ENCODE data around the gene LGALS14.

Gene LGALS14

DNA sequence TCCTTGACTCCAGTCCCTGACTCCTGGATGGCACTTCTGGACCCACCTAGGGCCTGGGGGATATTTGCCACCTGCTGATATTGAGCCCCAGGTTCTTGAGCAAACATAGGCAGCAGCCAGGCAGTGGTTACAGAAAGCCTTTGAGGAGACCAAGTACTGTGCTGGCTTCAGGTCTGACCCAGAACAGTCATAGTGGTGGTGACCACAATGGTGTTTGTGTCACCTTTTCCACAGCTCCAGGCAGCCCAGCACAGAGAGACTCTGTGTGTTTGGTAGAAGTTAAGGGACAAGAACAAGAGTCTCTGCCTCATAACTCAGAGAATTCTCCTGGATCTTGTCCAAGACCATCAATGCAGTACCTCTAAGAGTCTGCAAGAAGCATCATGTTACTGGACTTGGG lies 48.1 kb downstream of the LGALS14 start:
- DNase-seq: no peak

DNA sequence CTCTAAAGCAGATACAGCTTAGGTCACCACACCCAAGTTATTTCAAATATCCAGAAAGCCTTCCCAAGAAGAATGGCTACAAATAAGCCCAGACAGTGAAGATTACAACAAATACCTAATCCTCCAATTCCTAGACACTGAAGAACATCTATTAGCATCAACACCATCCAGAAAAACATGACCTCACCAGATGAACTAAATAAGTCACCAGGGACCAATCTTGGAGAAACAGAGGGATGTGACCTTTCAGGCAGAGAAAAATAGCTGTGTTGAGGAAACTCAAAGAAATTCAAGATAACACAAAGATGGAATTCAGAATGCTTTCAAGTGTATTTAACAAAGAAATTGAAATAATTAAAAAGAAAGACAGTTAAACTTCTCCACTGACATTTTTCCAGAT lies 48.5 kb downstream of the LGALS14 start:
- DNase-seq: no peak

DNA sequence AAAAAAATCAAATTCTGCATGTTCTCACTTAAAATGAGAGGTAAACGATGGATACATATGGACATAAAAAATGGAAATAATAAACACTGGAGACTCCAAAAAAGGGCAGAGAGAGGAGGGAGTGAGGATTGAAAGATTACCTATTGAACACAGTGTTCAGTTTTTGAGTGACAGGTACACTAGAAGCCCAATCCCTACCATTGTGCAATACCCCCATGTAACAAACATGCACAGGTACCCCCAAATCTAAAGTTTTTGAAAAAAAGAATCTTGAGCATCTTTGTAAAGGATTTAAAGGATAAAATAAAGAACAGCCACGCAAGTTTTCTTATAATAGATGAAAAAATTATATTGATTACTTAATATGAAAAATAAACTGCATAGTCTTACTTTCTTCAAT lies 50.3 kb downstream of the LGALS14 start:
- DNase-seq: no peak

DNA sequence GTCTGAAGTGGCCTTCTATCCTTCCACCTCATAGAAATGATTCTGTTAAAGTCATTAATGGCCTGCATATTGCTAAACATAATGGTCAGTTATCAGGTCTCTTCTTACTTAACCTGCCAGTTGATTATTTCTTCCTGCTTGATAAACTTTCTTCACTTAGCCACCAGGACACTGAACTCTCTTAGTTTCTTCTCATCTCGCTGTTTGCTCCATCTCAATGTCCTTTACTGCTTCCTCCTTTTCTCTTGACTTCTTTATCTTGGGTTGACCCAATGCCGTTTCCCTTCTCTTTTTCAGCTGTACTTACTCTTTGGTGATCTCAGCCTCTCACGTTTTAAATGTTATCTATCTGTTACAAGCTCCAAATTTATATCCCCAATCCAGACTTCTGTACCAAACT lies 50.7 kb downstream of the LGALS14 start:
- DNase-seq: no peak

Data from fibroblast of skin of right quadriceps (primary cell).